Left colon (tissue), 2 donors: Measurements from ENCODE around the gene DGLUCY. TPM values are rescaled to one million over a fixed set of nuclear protein-coding genes. Genes with fewer than 3 reads are reported as not detected.
"Not testable (repeated sequence)": the region's sequence is repeated elsewhere in the genome, so short reads cannot be mapped to it uniquely, and the experiment has no call there.

Experiments used
- ATAC-seq: fragments of 200-7000 bp; cut with Tn5 transposase; one replicate; pipeline ENCODE4 v1.9.1; 2020; ENCODE audit warnings: mild to moderate bottlenecking, moderate library complexity
- DNase-seq, 2 donors: peaks; one replicate each; pipeline ENCODE4 v3.0.0-alpha.2; 2020
- intact Hi-C, 2 donors: fragments of 100-400 bp; cut with DNase I in 1 of 2; cut with micrococcal nuclease in 1 of 2; formaldehyde crosslinking; loops; one replicate each; pipeline versions ENCODE4 v1.11.2 to v1.14.0; 2022; cut with DNase I, micrococcal nuclease
- total RNA-seq, 2 donors: library from RNA; stranded (reverse); fragmentation: NEBNext Ultra II Directional; extraction: Animal tissue kit (Norgen Biotek cat#: 25700); gene quantifications; one replicate each; pipeline ENCODE4 v1.2.1, GENCODE V29; 2021
- donor health status: DM: no; HTN: no; CAD: no.
- donor health status: DM: yes; HTN: yes; CAD: no.

DGLUCY gene
- total RNA-seq, 2 donors from 2014 or later, result 98.7 to 107 TPM

GRCh38 chr14:91241863-91242262 is 128.0 kb downstream of the DGLUCY start:
- DNase-seq, result no peak
- intact Hi-C loops, result no loop called here
- no peak for ATAC-seq

GRCh38 chr14:91242635-91243034 is 128.8 kb downstream of the DGLUCY start:
- no peak for DNase-seq
- ATAC-seq, result no peak

DNA sequence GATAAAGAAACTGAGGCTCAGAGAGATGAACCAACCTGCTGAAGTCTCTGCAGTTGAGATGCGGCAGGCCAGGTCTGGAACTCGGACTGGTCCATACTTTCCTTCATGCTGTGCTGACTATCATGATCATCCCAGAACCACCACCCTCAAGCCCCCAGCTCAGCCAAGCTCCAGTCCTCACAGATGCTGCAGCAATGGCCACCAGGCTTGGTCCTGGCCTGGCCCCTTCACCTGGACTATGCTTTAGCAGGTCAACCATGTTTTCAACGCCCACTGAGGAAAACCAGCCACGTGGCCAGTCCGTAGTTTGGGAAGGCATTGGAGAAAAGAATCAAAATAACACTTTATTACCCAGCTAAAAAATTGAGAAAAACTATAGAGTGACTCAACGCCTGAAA is 129.2 kb downstream of the DGLUCY start:
- no peak for DNase-seq
- ATAC-seq, result no peak
- intact Hi-C loops, result no loop called here

More at GRCh38 chr14:91242635-91243034, 128.8 kb downstream of the DGLUCY start:
- intact Hi-C loops, result no loop called here

DNA sequence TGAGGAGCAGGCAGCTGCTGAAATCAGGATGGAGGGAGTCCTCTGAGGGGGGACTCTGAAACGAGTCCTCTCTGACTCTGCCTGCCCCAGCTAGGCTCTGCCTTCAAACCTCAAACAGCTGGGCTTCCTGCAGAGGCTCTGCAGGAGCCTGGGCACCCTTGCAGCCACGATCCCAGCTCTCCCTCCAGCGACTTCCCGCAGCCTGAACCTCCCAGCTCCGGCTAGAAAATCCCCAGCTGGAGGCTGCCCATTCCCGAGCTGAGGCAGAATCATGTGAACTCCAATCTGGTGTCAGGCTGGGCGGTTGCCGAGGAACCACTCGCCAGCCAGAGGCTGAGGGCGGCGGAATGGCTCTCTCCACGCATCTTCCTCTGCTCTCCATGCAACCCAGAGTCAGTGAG is 130.6 kb downstream of the DGLUCY start, which contains the start of gene GPR68:
GPR68 (minus strand) TSS at position 204 of the 401 bp plus-strand sequence. CDS start 9,654 bp downstream, outside the sequence.
- peak; percentile 41 to 46 for DNase-seq
- ATAC-seq, result peak; percentile 26
- intact Hi-C loops, result no loop called here

- intact Hi-C loops, result no loop called here
- ATAC-seq (peak; percentile 34), DNase-seq (peak; percentile 32 to 34)
These were observed 131.2 kb downstream of the DGLUCY start for GRCh38 chr14:91245029-91245428.

GRCh38 chr14:91245616-91246015 is 131.7 kb downstream of the DGLUCY start:
- ATAC-seq, DNase-seq, intact Hi-C loops: not testable (repeated sequence)

DNA sequence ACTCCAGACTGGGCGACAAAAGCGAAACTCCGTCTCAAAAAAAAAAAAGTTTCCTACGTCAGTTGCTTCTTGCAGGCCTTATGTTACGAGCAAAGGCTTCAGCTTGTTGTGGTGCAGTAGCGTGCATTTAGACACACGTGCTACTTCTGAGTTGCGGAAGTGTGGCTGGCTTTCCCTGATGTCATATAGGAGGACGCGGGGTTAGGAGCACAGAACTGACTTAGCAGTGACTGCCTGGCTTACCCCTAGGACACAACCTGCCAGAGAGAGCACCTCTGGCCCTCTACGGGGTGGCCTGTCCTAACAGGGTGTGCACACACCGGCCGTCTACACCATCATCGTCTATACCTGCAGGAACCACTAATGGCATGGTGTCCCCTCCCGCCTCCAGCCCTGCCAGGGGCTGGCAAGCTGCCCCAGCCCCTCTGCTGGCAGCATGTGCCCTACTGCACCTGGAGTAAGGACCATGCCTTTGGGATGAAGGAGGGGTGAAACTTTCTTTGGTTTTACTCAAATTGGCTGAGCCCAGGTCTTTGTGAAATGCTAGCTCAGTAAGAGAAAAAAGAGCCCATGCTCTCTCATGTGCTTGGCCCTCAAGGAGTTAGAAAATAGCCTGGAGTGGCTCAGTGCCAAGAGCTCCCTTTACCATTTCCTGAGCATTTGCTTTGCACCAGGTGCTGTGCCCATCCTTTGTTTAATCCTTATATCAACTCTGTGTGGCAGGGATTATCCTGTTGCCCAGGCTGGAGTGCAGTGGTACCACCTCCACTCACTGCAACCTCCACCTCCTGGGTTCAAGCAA is 132.4 kb downstream of the DGLUCY start:
- DNase-seq (no peak), ATAC-seq (peak; percentile 30)
- intact Hi-C loops, result no loop called here

DNA sequence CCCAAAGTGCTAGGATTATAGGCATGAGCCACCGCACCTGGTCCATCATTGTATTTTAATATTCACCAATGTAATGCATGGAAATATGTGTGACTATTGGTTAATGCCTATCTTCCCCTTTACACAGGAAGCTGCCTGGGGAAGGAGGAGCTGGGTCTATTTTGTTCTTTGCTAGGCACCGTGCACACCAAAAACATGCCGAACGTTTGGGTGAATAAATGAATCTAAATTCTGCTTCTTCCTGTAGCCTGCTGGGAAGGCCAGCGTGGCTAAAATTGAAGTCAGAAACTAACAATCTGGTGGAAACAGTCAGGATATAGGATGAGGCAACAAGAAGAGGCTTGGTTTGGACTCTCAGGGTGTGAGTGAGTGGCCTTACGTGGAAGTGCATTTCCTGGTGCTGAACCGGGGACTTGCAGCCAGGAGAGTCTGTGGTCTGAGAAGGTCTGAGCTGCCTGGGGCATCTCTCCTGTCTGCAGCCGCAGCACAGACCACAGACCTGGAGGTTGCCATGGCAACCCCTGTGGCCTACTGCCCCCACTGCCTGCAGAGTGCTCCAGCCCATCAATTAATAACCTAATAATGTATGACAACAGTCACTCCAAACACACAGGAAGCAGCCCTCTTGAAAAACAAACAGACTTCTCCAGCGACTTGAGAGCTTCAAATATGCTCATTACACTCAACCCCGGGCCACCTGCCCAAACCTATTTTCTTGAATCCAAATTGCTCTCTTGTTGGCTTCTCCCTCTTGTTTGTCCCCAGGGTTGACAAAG is 136.2 kb downstream of the DGLUCY start:
- DNase-seq (peak in 1 of 2 donors; percentile 32), ATAC-seq (no peak)
- intact Hi-C loops, result no loop called here

DNA sequence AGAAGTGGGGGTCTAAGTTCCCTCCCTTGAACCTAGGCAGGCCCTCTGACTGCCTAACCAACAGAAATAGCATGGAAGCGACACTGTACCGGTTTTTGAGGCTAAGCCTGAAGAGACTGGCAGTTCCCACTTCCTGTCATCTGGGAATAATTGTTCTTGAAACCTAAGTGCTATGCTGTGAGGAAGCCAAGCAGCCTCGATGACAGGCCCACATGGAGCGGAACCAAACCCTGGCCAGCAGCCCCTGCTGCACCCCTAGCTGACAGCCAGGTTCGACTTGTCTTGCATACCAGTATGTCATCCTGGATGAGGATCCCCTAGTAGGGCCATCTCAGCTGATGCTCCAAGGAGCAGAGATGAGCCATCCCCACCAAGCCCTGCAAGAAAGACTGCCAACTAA is 137.0 kb downstream of the DGLUCY start:
- intact Hi-C loops, result no loop called here
- DNase-seq (no peak), ATAC-seq (no peak)

- ATAC-seq (peak; percentile 84), DNase-seq (peak in 1 of 2 donors; percentile 63)
- intact Hi-C loops, result no loop called here
These were observed 139.3 kb downstream of the DGLUCY start for GRCh38 chr14:91252871-91253794.

GRCh38 chr14:91253795-91254323 is 140.0 kb downstream of the DGLUCY start:
- DNase-seq, result peak in 1 of 2 donors; percentile 37
- intact Hi-C loops, result no loop called here
- ATAC-seq, result peak; percentile 4

- intact Hi-C loops, result no loop called here
- ATAC-seq (no peak), DNase-seq (no peak)
These were observed 140.6 kb downstream of the DGLUCY start for GRCh38 chr14:91254461-91254860.

- no peak for DNase-seq
- intact Hi-C loops, result no loop called here
- no peak for ATAC-seq
These were observed 141.3 kb downstream of the DGLUCY start for GRCh38 chr14:91255026-91255695.

GRCh38 chr14:91256661-91257060 is 142.8 kb downstream of the DGLUCY start:
- no peak for DNase-seq
- ATAC-seq, result no peak
- intact Hi-C loops, result no loop called here

DNA sequence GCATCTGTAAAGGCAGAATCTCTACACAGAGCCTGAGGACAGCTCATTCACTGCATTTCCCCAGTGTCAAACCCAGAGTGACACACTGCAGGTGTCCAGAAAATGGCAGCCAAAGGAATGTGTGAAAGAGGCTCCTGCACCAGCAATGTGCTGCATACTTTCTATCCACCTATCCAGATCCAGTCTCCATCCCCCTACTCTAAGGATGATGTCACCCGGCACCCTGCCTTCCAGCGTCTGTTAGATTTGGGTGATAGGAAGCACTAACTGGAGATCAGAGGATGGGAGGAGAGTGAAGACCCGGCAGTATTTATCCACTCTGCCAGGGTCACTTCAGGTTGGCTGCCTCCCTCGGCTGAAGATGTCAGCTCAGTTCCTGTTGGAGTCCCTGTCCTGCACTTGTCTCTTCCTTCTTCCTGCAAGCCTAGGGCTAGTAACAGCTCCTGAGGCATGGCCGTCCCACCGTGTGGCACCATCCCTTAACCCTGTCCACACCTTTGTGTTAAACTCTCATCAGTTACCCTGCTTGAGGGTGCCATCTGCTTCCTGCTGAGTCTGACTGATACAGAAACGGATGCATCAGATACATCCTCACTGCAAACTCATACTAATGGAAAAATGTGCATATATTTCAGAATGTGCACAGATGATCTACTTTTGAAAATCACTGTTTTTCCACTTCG is 143.6 kb downstream of the DGLUCY start:
- intact Hi-C loops, result no loop called here
- ATAC-seq, result no peak
- no peak for DNase-seq

GRCh38 chr14:91258011-91258618 is 144.2 kb downstream of the DGLUCY start:
- no peak for ATAC-seq
- intact Hi-C loops, result no loop called here
- peak in 1 of 2 donors; percentile 56 for DNase-seq

DNA sequence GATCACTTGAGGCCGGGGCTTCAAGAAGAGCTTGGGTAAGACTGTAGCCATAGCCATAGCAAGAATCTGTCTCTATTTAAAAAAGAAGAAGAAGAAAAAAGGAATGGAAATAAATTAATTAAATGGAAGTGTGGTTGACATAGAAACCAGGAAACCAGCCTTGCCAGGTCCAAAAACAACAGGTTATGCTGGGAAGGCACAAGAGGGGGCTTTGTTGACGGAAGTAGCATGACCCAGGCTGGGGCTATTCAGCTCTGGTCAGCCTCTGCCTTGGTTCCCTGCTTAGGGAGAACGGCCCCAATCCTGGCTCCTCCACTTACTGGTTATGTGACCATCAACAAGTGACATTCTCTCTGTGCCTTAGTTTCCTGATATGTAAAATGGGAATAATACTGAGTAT is 145.0 kb downstream of the DGLUCY start:
- intact Hi-C loops, result no loop called here
- ATAC-seq, result no peak

More for the DNA sequence above, 145.0 kb downstream of the DGLUCY start:
- DNase-seq, result no peak
